ENCODE measurements around the gene RNF11.

The RNF11 gene

DNA sequence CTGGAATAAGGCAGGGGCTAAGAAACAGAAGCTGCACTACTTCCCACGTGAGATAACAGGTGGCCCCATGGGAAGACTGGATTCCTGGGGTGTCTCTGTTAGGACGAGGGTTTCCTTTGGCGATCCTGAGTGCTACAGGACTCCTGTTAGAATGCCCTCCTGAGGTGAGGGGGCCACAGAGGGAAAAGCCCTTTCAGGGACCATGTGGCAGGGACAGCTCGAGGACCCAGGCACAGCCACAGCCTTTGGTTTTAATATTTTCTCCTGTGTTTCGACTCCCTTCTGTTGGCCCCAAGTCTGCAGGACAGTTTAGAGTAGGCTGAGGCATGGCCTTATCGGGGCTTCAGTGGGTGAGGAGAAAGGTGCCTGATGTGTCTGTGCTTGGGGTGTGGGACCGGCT is 81.7 kb downstream of the RNF11 start:
- no peak for DNase-seq

DNA sequence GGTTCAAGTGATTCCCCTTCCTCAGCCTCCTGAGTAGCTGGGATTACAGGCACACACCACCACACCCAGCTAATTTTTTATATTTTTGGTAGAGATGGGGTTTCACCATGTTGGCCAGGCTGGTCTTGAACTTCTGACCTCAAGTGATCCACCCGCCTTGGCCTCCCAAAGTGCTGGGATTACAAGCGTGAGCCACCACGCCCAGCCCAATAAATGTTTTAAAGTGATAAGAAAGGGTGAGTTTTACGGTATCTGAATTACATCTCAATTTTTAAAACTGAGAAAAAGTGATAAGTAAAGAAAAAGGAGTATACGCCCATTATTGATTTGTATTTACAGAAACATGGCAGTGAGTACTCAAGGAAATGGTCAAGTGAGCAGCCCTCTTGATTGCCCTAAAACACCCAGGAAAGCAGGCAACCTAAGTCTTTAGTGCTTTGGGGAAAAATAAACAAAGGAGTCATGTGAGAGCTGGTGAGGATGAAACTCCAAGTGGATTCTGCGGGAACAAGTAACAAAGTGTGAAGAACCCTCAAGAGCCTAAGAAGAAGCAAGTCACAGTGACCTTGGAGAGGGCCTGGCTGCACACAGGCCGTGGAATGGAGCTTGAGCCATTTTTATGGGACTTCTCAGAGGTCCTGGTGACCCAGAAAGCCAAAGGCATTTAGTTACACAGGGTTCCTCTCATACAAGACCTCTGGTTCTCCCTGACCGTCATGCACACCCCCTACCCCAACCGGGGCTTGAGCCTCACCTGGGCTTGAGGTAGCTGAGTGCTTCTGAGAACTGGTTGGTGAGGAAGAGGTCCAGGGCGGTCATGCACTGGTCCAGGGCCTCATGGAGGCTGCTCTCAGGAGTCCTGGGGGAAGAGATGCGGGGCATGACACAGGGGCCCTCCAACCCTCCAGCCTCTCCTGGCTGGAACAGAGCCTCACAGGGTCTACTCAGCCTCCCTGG is 85.2 kb downstream of the RNF11 start:
- no peak for DNase-seq

DNA sequence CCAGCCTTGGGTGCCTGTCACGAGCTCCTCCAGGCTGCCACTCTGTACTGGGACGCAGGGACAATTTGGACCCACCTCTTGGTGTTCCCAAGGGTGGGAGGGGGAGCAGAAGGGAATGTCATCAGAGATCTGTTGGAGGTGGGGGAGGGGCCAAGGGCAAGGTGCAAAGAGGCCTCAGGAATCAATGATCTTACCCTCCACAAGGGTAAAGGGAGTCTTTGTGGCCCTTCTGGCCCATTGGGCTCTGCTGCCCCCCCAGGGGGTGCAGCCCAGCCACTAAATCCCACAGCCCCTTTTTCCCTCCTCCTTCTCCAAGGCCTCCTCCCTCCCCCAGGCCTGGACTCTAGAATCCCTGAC is 85.8 kb downstream of the RNF11 start:
- DNase-seq, result no peak

DNA sequence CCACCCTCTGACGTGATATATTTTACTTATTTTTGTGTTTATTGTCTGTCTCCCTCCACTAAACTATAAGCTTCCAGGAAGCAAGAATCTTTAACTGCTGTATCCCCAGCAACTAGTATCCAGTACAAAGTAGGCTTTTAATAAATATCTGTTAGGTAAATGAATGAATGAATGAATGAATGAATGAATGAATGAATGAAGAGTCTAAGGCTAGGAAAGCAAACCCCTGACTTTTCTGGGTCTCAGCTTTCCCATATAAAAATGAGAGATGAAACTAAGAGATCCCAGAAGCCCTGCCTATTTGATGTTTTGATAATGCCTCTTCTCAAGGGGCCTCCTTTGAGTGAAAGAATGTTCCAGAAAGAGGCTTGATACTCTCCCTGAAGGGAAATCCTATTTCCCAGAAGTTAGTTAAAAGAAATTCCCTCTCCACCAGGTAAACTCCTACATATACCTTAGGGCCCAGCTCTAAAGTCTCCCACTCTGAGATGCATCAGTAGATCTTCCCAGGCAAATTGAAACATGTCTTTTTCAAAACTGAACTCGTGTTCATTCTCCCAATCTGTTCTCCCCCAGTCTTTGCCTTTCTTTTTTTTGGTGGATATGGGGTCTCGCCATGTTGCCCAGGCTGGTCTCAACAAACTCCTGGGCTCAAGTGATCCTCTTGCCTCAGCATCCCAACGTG is 86.5 kb downstream of the RNF11 start:
- DNase-seq, result no peak

Data from activated T-cell treated with anti-CD3 and anti-CD28 coated beads, Interleukin-2, amount 50 U/mL, for 1 hour (primary cell).